GM12892 (cell line): ENCODE results near the gene GLYATL2.

Experiments
- POLR2A ChIP-seq: IDR thresholded peaks from 2 replicates; pipeline ENCODE4 v1.6.1; 2011; ENCODE audit warnings: low read depth, low read length, control low read depth
- POLR2AphosphoS5 ChIP-seq: IDR thresholded peaks from 2 replicates; pipeline ENCODE4 v1.6.1; 2011; ENCODE audit warnings: low read depth, low read length, control low read depth

GRCh38 chr11:58832056-58832645 lies 12.4 kb downstream of the GLYATL2 start:
- no peak for TF ChIP-seq POLR2A
- TF ChIP-seq POLR2AphosphoS5, result no peak
